H1 (cell line): Measurements from ENCODE around the gene PAGE2B. TPM values are rescaled to one million over a fixed set of nuclear protein-coding genes. Genes with fewer than 3 reads are reported as not detected.

Source experiments
- CTCF ChIA-PET: fragments of 300-600 bp; sonication (Branson Sonifier 250); formaldehyde crosslinking; loops from one replicate; lab custom pipeline; 2021; ENCODE audit not compliant: partially characterized antibody; lab: Charles Lee
- POLR2A ChIA-PET: fragments of 300-600 bp; sonication (Branson Sonifier 250); formaldehyde crosslinking; loops from one replicate; lab custom pipeline; 2021; ENCODE audit warnings: inconsistent platforms; ENCODE audit not compliant: partially characterized antibody; lab: Charles Lee
- DNase-seq, 2 experiments: peaks; one replicate each; pipeline versions ENCODE4 v3.0.0 to v3.0.0-alpha.2; 2010 to 2022; ENCODE audit warnings: low spot score in 2 of 2, low read depth in 1 of 2, mixed read lengths in 1 of 2
- FAIRE-seq: peaks from 2 replicates; lab custom pipeline; 2011; peaks lifted over from hg19 to GRCh38; lab: Jason Lieb, UNC
- H2AFZ ChIP-seq: 2 replicates; pipeline ENCODE4 v1.8.1; 2012; ENCODE audit warnings: low read length, inconsistent platforms
- H2AK5ac ChIP-seq: 2 replicates; pipeline ENCODE4 v1.6.1; 2013; ENCODE audit warnings: low read depth, low read length
- H2BK120ac ChIP-seq: replicated peaks from 2 replicates; pipeline ENCODE3; 2013; ENCODE audit warnings: low read depth, low read length, inconsistent platforms
- H2BK12ac ChIP-seq: 2 replicates; pipeline ENCODE4 v1.6.1; 2013; ENCODE audit warnings: low read depth, low read length
- H2BK15ac ChIP-seq: 2 replicates; pipeline ENCODE4 v1.6.1; 2013; ENCODE audit warnings: low read length
- H2BK20ac ChIP-seq: 2 replicates; pipeline ENCODE4 v1.6.1; 2013; ENCODE audit warnings: low read length
- H2BK5ac ChIP-seq: 2 replicates; pipeline ENCODE4 v1.6.1; 2013; ENCODE audit warnings: low read depth, low read length
- H3K14ac ChIP-seq: 2 replicates; pipeline ENCODE4 v1.6.1; 2013; ENCODE audit warnings: inconsistent platforms; ENCODE audit not compliant: insufficient read length
- H3K18ac ChIP-seq: 2 replicates; pipeline ENCODE4 v1.6.1; 2013; ENCODE audit warnings: low read length; ENCODE audit errors: extremely low read depth
- H3K23ac ChIP-seq: 2 replicates; pipeline ENCODE4 v1.6.1; 2013; ENCODE audit warnings: inconsistent platforms; ENCODE audit not compliant: insufficient read length
- H3K23me2 ChIP-seq: 2 replicates; pipeline ENCODE4 v1.6.1; 2013; ENCODE audit warnings: low read depth, low read length
- H3K27ac ChIP-seq: 2 replicates; pipeline ENCODE4 v1.6.1; 2011; ENCODE audit warnings: low read depth, low read length, inconsistent platforms
- H3K27me3 ChIP-seq, 4 experiments: replicated peaks in 1 of 4; 1 replicate in 1 of 4; 2 replicates in 3 of 4; pipeline versions ENCODE4 v1.6.1 to v1.8.1; 2011 to 2013; ENCODE audit warnings: low read length in 3 of 4, mild to moderate bottlenecking in 3 of 4, inconsistent platforms in 2 of 4, mixed read lengths in 2 of 4, moderate library complexity in 1 of 4; ENCODE audit not compliant: control insufficient read depth in 3 of 4, insufficient read depth in 3 of 4; ENCODE audit errors: extremely low read depth in 1 of 4
- H3K36me3 ChIP-seq, 4 experiments: 2 replicates each; pipeline versions ENCODE4 v1.6.1 to v1.8.1; 2011 to 2013; ENCODE audit warnings: mild to moderate bottlenecking in 4 of 4, low read length in 3 of 4, moderate library complexity in 2 of 4, control low read depth in 1 of 4, inconsistent platforms in 1 of 4; ENCODE audit not compliant: insufficient read depth in 4 of 4, control insufficient read depth in 2 of 4
- H3K4ac ChIP-seq: replicated peaks from 2 replicates; pipeline ENCODE3; 2013; ENCODE audit warnings: low read length, low read depth, mixed read lengths, inconsistent platforms; ENCODE audit not compliant: insufficient read length
- H3K4me1 ChIP-seq, 4 experiments: replicated peaks in 1 of 4; 1 replicate in 1 of 4; 2 replicates in 3 of 4; pipeline versions ENCODE4 v1.6.1 to v1.8.1; 2011 to 2013; ENCODE audit warnings: low read length in 3 of 4, inconsistent platforms in 2 of 4, mixed read lengths in 1 of 4; ENCODE audit not compliant: insufficient read depth in 4 of 4, control insufficient read depth in 3 of 4
- H3K4me2 ChIP-seq, 2 experiments: 2 replicates each; pipeline versions ENCODE4 v1.6.1 to v1.8.1; 2011 to 2013; ENCODE audit warnings: low read depth in 2 of 2, low read length in 2 of 2, control low read depth in 1 of 2, inconsistent platforms in 1 of 2, mild to moderate bottlenecking in 1 of 2; ENCODE audit not compliant: insufficient read depth in 1 of 2
- H3K4me3 ChIP-seq, 4 experiments: fragments of 200-600, 300-600 bp in 1 of 4; sonication (generic), shearing (Covaris generic), sonication (Bioruptor Twin) in 1 of 4; 2 replicates each; pipeline versions ENCODE4 v1.5.1 to v1.8.1; 2011 to 2016; ENCODE audit warnings: low read length in 4 of 4, low read depth in 3 of 4, control low read depth in 2 of 4, inconsistent platforms in 2 of 4, mild to moderate bottlenecking in 2 of 4, mixed read lengths in 1 of 4, moderate library complexity in 1 of 4; ENCODE audit not compliant: insufficient read depth in 2 of 4; ENCODE audit errors: extremely low read depth in 1 of 4
- H3K56ac ChIP-seq: replicated peaks from 2 replicates; pipeline ENCODE3; 2013; ENCODE audit warnings: low read depth, mild to moderate bottlenecking, mixed read lengths, low read length, inconsistent platforms; ENCODE audit not compliant: insufficient read length
- H3K79me1 ChIP-seq: 2 replicates; pipeline ENCODE4 v1.6.1; 2013; ENCODE audit warnings: low read depth, low read length, control low read depth
- H3K79me2 ChIP-seq, 2 experiments: 2 replicates each; pipeline versions ENCODE4 v1.6.1 to v1.8.1; 2012 to 2013; ENCODE audit warnings: low read length in 2 of 2, mild to moderate bottlenecking in 2 of 2, inconsistent platforms in 1 of 2; ENCODE audit not compliant: insufficient read depth in 2 of 2, control insufficient read depth in 1 of 2
- H3K9ac ChIP-seq, 4 experiments: replicated peaks in 1 of 4; 1 replicate in 1 of 4; 2 replicates in 3 of 4; pipeline versions ENCODE4 v1.6.1 to v1.8.1; 2011 to 2013; ENCODE audit warnings: low read depth in 3 of 4, low read length in 3 of 4, control low read depth in 2 of 4, mild to moderate bottlenecking in 2 of 4, moderate library complexity in 2 of 4, inconsistent platforms in 1 of 4; ENCODE audit errors: extremely low read depth in 1 of 4
- H3K9me3 ChIP-seq, 2 experiments: 2 replicates each; pipeline versions ENCODE4 v1.6.1 to v1.8.1; 2012 to 2013; ENCODE audit warnings: mild to moderate bottlenecking in 2 of 2, moderate library complexity in 2 of 2, control low read depth in 1 of 2, inconsistent platforms in 1 of 2, low read depth in 1 of 2, low read length in 1 of 2, mixed read lengths in 1 of 2; ENCODE audit not compliant: insufficient read depth in 2 of 2
- H4K20me1 ChIP-seq, 2 experiments: replicated peaks in 1 of 2; 2 replicates each; pipeline versions ENCODE3 to v1.8.1; 2011 to 2013; ENCODE audit warnings: inconsistent platforms in 2 of 2, low read length in 2 of 2, mild to moderate bottlenecking in 1 of 2; ENCODE audit not compliant: insufficient read depth in 2 of 2, control insufficient read depth in 1 of 2
- H4K5ac ChIP-seq: 2 replicates; pipeline ENCODE4 v1.6.1; 2013; ENCODE audit warnings: low read length, low read depth, mixed read lengths, inconsistent platforms; ENCODE audit not compliant: insufficient read length
- H4K8ac ChIP-seq: 2 replicates; pipeline ENCODE4 v1.8.0; 2013; ENCODE audit warnings: mild to moderate bottlenecking, moderate library complexity, low read length, inconsistent platforms; ENCODE audit not compliant: insufficient read depth; ENCODE audit errors: extremely low read depth
- H4K91ac ChIP-seq: replicated peaks from 2 replicates; pipeline ENCODE3; 2013; ENCODE audit warnings: low read length, mixed read lengths, inconsistent platforms; ENCODE audit not compliant: insufficient read length
- BACH1 ChIP-seq: IDR thresholded peaks from 2 replicates; pipeline ENCODE4 v1.6.1; 2012; ENCODE audit warnings: low read length, improper control_type of control experiment
- CTBP2 ChIP-seq: IDR thresholded peaks from 2 replicates; pipeline ENCODE4 v1.7.0; 2011; ENCODE audit warnings: borderline replicate concordance, mild to moderate bottlenecking, moderate library complexity, mixed read lengths, low read length; ENCODE audit not compliant: insufficient read depth, insufficient read length
- WGBS, 2 experiments: shearing (Covaris generic) in 1 of 2; methylation state at CpG; one replicate each; pipeline versions ENCODE4 v1.1.6 to v1.1.7; 2013 to 2015; ENCODE audit warnings: low lambda C conversion rate in 2 of 2, mixed read lengths in 2 of 2, inconsistent platforms in 1 of 2, low coverage in 1 of 2, missing lambda C conversion rate in 1 of 2; ENCODE audit not compliant: insufficient replicate concordance in 2 of 2, insufficient coverage in 1 of 2, insufficient read length in 1 of 2; ENCODE audit errors: extremely low coverage in 1 of 2, missing lambda C conversion rate in 1 of 2; 5-methylcytosine and 5-hydroxymethylcytosine counted together
- polyA plus RNA-seq, 7 experiments: library from polyadenylated mRNA; depleted of rRNA in 3 of 7; stranded (reverse) in 5 of 7; unstranded in 2 of 7; fragments of >200 nt in 5 of 7; fragments of 200-250 nt in 2 of 7; gene quantifications; 1 replicate in 5 of 7; 2 replicates in 1 of 7; 4 replicates in 1 of 7; pipeline versions ENCODE4 v1.2.1 to v1.2.3, GENCODE V29; 2011 to 2013; ENCODE audit warnings: missing spikeins in 2 of 7, mixed read lengths in 2 of 7
- total RNA-seq: library from RNA; stranded (reverse); fragmentation: NEBNext Ultra II Directional; extraction: Animal tissue kit (Norgen Biotek cat#: 25700); gene quantifications from 2 replicates; pipeline ENCODE4 v1.2.1, GENCODE V29; 2021
- TF ChIP-seq, protein P1 (sequence below): IDR thresholded peaks from 2 replicates; pipeline ENCODE4 v1.6.1; 2011; ENCODE audit warnings: low read length, improper control_type of control experiment

PAGE2B gene
- total and polyA plus RNA-seq, 2 of the 8 experiments (the other 6 are each of a cell fraction or from before 2014, with no cell fraction given): not detected

DNA sequence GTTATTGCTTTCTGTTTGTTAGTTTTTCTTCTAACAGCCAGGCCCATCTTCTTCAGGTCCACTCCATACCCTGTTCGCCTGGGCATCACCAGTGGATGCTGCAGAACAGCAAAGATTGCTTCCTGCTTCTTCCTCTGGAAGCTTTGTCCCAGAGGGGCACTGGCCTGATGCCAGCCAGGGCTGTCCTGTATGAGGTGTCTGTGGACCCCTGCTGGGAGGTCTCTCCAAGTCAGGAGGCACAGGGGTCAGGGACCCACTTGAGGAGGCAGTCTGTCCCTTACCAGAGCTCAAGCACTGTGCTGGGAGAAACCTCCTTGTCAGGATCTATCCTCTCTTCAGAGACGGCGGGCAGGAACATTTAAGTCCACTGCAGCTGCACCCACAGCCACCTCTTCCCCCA is 2.5 kb upstream of the PAGE2B start:
- POLR2A ChIA-PET: no interaction called here
- Histone ChIP-seq H3K23me2 (no peaks in the 10 kb centered on the region), H3K56ac (no peak overlapping the region), H3K14ac (no peak overlapping the region), H3K9ac (no peak overlapping the region), H2AK5ac (no peak overlapping the region), H2BK20ac (no peak overlapping the region), H3K4me1 (no peaks in the 10 kb centered on the region), H2BK12ac (no peak overlapping the region), H3K23ac (no peak overlapping the region), H4K91ac (no peak overlapping the region), H2BK15ac (no peak overlapping the region), H2BK5ac (no peak overlapping the region), H3K36me3 (no peaks in the 10 kb centered on the region), H3K4me3 (no peak overlapping the region), H2AFZ (no peak overlapping the region), H3K27ac (no peak overlapping the region), H4K20me1 (no peaks in the 10 kb centered on the region), H4K8ac (no peak overlapping the region), H3K9me3 (peaks cover 0 to 9% of the 10 kb centered on the region in 2 experiments; a peak in 2 of 4 replicates), H3K18ac (no peak overlapping the region), H3K79me1 (no peaks in the 10 kb centered on the region), H3K4me2 (no peak overlapping the region), H3K4ac (no peak overlapping the region), H3K79me2 (no peaks in the 10 kb centered on the region), H2BK120ac (no peak overlapping the region), H3K27me3 (no peaks in the 10 kb centered on the region), H4K5ac (no peak overlapping the region)
- FAIRE-seq: no peak
- no peak for DNase-seq
- TF ChIP-seq BACH1 (no peak), CTBP2 (no peak)
- TF ChIP-seq, protein P1, sequence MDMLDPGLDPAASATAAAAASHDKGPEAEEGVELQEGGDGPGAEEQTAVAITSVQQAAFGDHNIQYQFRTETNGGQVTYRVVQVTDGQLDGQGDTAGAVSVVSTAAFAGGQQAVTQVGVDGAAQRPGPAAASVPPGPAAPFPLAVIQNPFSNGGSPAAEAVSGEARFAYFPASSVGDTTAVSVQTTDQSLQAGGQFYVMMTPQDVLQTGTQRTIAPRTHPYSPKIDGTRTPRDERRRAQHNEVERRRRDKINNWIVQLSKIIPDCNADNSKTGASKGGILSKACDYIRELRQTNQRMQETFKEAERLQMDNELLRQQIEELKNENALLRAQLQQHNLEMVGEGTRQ: no peak
- CTCF ChIA-PET: no interaction called here
- 81% methylated on average over 2 of the region's 3 CpGs; no CpG with 5 or more reads in 1 of the 2 experiments for WGBS, 2 experiments
